Pons (tissue), 1 donor: ENCODE measurements around the gene LEMD1.
"Not testable (repeated sequence)": the region's sequence is repeated elsewhere in the genome, so short reads cannot be mapped to it uniquely, and the experiment has no call there.

Experiments
- DNase-seq: peaks from one replicate; pipeline ENCODE4 v3.0.0-alpha.2; 2016; ENCODE audit warnings: low spot score

The LEMD1 gene

GRCh38 chr1:205429762-205430695, 8.2 kb upstream of the LEMD1 start:
- no peak for DNase-seq

- DNase-seq, result no peak
Measured at GRCh38 chr1:205424901-205425600, 3.2 kb upstream of the LEMD1 start.

GRCh38 chr1:205423814-205424399, 2.1 kb upstream of the LEMD1 start:
- no peak for DNase-seq

GRCh38 chr1:205422993-205423642, 1.3 kb upstream of the LEMD1 start:
- DNase-seq, result no peak

- DNase-seq, result no peak
Measured at GRCh38 chr1:205420938-205421337, 918 bp downstream of the LEMD1 start.

GRCh38 chr1:205417870-205418635, 3.8 kb downstream of the LEMD1 start:
- no peak for DNase-seq

GRCh38 chr1:205416322-205416721, 5.5 kb downstream of the LEMD1 start:
- no peak for DNase-seq

GRCh38 chr1:205410581-205411298, 11.1 kb downstream of the LEMD1 start:
- no peak for DNase-seq

- DNase-seq, result no peak
Measured at GRCh38 chr1:205407970-205408369, 13.9 kb downstream of the LEMD1 start.

- not testable (repeated sequence) for DNase-seq
Measured at GRCh38 chr1:205406252-205406651, 15.6 kb downstream of the LEMD1 start.

- not testable (repeated sequence) for DNase-seq
Measured at GRCh38 chr1:205404484-205404883, 17.4 kb downstream of the LEMD1 start.

GRCh38 chr1:205398586-205398985, 23.3 kb downstream of the LEMD1 start:
- DNase-seq, result no peak

GRCh38 chr1:205396967-205397616, 24.8 kb downstream of the LEMD1 start:
- DNase-seq, result peak; percentile 59

GRCh38 chr1:205395616-205396015, 26.2 kb downstream of the LEMD1 start:
- no peak for DNase-seq

GRCh38 chr1:205392650-205393049, 29.2 kb downstream of the LEMD1 start:
- DNase-seq, result no peak

- no peak for DNase-seq
Measured at GRCh38 chr1:205391386-205391785, 30.5 kb downstream of the LEMD1 start.

GRCh38 chr1:205387845-205388244, 34.0 kb downstream of the LEMD1 start:
- DNase-seq, result no peak

- not testable (repeated sequence) for DNase-seq
Measured at GRCh38 chr1:205382990-205383389, 38.9 kb downstream of the LEMD1 start.

GRCh38 chr1:205382561-205382960, 39.3 kb downstream of the LEMD1 start:
- DNase-seq, result no peak

- no peak for DNase-seq
Measured at GRCh38 chr1:205381305-205381704, 40.6 kb downstream of the LEMD1 start.
